ENCODE data around the gene FIBCD1.

The FIBCD1 gene

GRCh38 chr9:130952065-130952762, 13.2 kb upstream of the FIBCD1 start:
- H3K36me3 ChIP-seq (ENCODE audit: insufficient read depth, low read length), result no peaks in the 10 kb centered on the region
- no peaks in the 10 kb centered on the region for H4K20me1 ChIP-seq (ENCODE audit: insufficient read depth, low read length)
- no peak overlapping the region for H3K4me3 ChIP-seq (ENCODE audit: low read depth, low read length, poor library complexity, severe bottlenecking)
- no peaks in the 10 kb centered on the region for H3K9me3 ChIP-seq (ENCODE audit: low read length)
- H2AFZ ChIP-seq (ENCODE audit: low read length), result no peak overlapping the region
- no peaks in the 10 kb centered on the region; the same call in 1 of the 2 replicates for H3K27me3 ChIP-seq (ENCODE audit: insufficient read depth, low read length)
- no peaks in the 10 kb centered on the region for H3K9me2 ChIP-seq (ENCODE audit: low read depth, low read length)
- TF ChIP-seq EZH2 (IDR thresholded peaks at IDR 0.05; ENCODE audit: borderline replicate concordance, low read length), result no peak
- TF ChIP-seq, protein P1, sequence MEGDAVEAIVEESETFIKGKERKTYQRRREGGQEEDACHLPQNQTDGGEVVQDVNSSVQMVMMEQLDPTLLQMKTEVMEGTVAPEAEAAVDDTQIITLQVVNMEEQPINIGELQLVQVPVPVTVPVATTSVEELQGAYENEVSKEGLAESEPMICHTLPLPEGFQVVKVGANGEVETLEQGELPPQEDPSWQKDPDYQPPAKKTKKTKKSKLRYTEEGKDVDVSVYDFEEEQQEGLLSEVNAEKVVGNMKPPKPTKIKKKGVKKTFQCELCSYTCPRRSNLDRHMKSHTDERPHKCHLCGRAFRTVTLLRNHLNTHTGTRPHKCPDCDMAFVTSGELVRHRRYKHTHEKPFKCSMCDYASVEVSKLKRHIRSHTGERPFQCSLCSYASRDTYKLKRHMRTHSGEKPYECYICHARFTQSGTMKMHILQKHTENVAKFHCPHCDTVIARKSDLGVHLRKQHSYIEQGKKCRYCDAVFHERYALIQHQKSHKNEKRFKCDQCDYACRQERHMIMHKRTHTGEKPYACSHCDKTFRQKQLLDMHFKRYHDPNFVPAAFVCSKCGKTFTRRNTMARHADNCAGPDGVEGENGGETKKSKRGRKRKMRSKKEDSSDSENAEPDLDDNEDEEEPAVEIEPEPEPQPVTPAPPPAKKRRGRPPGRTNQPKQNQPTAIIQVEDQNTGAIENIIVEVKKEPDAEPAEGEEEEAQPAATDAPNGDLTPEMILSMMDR (IDR thresholded peaks at IDR 0.05; ENCODE audit: low read length), result no peak
- no peaks in the 10 kb centered on the region for H3K79me2 ChIP-seq (ENCODE audit: insufficient read depth, low read length)
- H3K4me2 ChIP-seq (ENCODE audit: low read length), result no peak overlapping the region
- H3K4me1 ChIP-seq (ENCODE audit: insufficient read depth, low read length, severe bottlenecking), result no peaks in the 10 kb centered on the region
- no peaks in the 10 kb centered on the region for H3F3A ChIP-seq (ENCODE audit: insufficient read depth, low read length)
- H3K27ac ChIP-seq (ENCODE audit: low read depth, low read length, poor library complexity, severe bottlenecking), result no peak overlapping the region
- no peak overlapping the region for H3K9ac ChIP-seq (ENCODE audit: low read length)

DNA sequence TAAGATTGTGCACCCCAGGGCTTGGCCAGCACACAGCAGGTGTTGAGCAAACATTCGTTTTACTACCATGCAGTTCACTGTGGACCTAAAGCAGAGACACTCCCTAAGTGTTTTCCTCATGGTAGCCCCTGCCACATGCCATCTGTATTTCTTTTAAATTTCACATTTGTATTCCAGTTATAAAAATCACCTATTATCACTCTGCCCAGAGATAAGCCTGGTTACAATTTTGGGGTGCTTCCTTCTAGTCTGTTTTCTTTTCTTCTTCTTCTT, 10.9 kb upstream of the FIBCD1 start:
- H3K27me3 ChIP-seq (ENCODE audit: insufficient read depth, low read length), result no peaks in the 10 kb centered on the region; the same call in 1 of the 2 replicates
- H3K4me2 ChIP-seq (ENCODE audit: low read length), result no peak overlapping the region
- no peak overlapping the region for H3K9ac ChIP-seq (ENCODE audit: low read length)
- TF ChIP-seq, protein P1 (IDR thresholded peaks at IDR 0.05; ENCODE audit: low read length), result no peak
- no peak for TF ChIP-seq EZH2 (IDR thresholded peaks at IDR 0.05; ENCODE audit: borderline replicate concordance, low read length)
- H3K9me2 ChIP-seq (ENCODE audit: low read depth, low read length), result no peaks in the 10 kb centered on the region
- H3F3A ChIP-seq (ENCODE audit: insufficient read depth, low read length), result no peaks in the 10 kb centered on the region
- no peak overlapping the region for H3K4me3 ChIP-seq (ENCODE audit: low read depth, low read length, poor library complexity, severe bottlenecking)
- H3K4me1 ChIP-seq (ENCODE audit: insufficient read depth, low read length, severe bottlenecking), result no peaks in the 10 kb centered on the region
- H3K36me3 ChIP-seq (ENCODE audit: insufficient read depth, low read length), result no peaks in the 10 kb centered on the region
- no peaks in the 10 kb centered on the region for H3K9me3 ChIP-seq (ENCODE audit: low read length)
- H2AFZ ChIP-seq (ENCODE audit: low read length), result no peak overlapping the region
- no peak overlapping the region for H3K27ac ChIP-seq (ENCODE audit: low read depth, low read length, poor library complexity, severe bottlenecking)
- H3K79me2 ChIP-seq (ENCODE audit: insufficient read depth, low read length), result no peaks in the 10 kb centered on the region
- H4K20me1 ChIP-seq (ENCODE audit: insufficient read depth, low read length), result no peaks in the 10 kb centered on the region

- Histone ChIP-seq H3K9me2 (ENCODE audit: low read depth, low read length) (no peaks in the 10 kb centered on the region), H3K9ac (ENCODE audit: low read length) (no peak overlapping the region), H4K20me1 (ENCODE audit: insufficient read depth, low read length) (no peaks in the 10 kb centered on the region), H3K4me1 (ENCODE audit: insufficient read depth, low read length, severe bottlenecking) (no peaks in the 10 kb centered on the region), H3K36me3 (ENCODE audit: insufficient read depth, low read length) (no peaks in the 10 kb centered on the region), H3K27me3 (ENCODE audit: insufficient read depth, low read length) (no peaks in the 10 kb centered on the region; the same call in 1 of the 2 replicates), H3F3A (ENCODE audit: insufficient read depth, low read length) (no peaks in the 10 kb centered on the region), H3K4me2 (ENCODE audit: low read length) (no peak overlapping the region), H3K27ac (ENCODE audit: low read depth, low read length, poor library complexity, severe bottlenecking) (no peak overlapping the region), H3K4me3 (ENCODE audit: low read depth, low read length, poor library complexity, severe bottlenecking) (no peak overlapping the region), H3K79me2 (ENCODE audit: insufficient read depth, low read length) (no peaks in the 10 kb centered on the region), H2AFZ (ENCODE audit: low read length) (no peak overlapping the region), H3K9me3 (ENCODE audit: low read length) (no peaks in the 10 kb centered on the region)
- TF ChIP-seq, protein P1 (IDR thresholded peaks at IDR 0.05; ENCODE audit: low read length), result no peak
- TF ChIP-seq EZH2 (IDR thresholded peaks at IDR 0.05; ENCODE audit: borderline replicate concordance, low read length), result no peak
Observed at GRCh38 chr9:130949188-130950038, 10.4 kb upstream of the FIBCD1 start.
